IPS-20b (cell line): ENCODE data around the gene RPS6KC1.
"Not testable (repeated sequence)": the region's sequence is repeated elsewhere in the genome, so short reads cannot be mapped to it uniquely, and the experiment has no call there.

Experiments used
- H3K27ac ChIP-seq: one replicate; pipeline ENCODE4 v1.5.1; 2013; ENCODE audit warnings: low read length
- H3K27me3 ChIP-seq: 2 replicates; pipeline ENCODE4 v1.6.1; 2013; ENCODE audit warnings: mild to moderate bottlenecking, low read length, inconsistent platforms; ENCODE audit not compliant: insufficient read depth
- H3K36me3 ChIP-seq: 2 replicates; pipeline ENCODE4 v1.6.1; 2013; ENCODE audit warnings: low read depth, mild to moderate bottlenecking, inconsistent platforms, low read length, moderate library complexity; ENCODE audit not compliant: insufficient read depth
- H3K4me1 ChIP-seq: 2 replicates; pipeline ENCODE4 v1.6.1; 2013; ENCODE audit warnings: mild to moderate bottlenecking, control low read depth, inconsistent platforms, low read length, moderate library complexity; ENCODE audit not compliant: insufficient read depth
- H3K4me3 ChIP-seq: 2 replicates; pipeline ENCODE4 v1.5.1; 2013; ENCODE audit warnings: mild to moderate bottlenecking, low read length, inconsistent platforms
- H3K9ac ChIP-seq: 2 replicates; pipeline ENCODE4 v1.6.1; 2013; ENCODE audit warnings: low read depth, mild to moderate bottlenecking, inconsistent platforms, low read length, moderate library complexity
- H3K9me3 ChIP-seq: 2 replicates; pipeline ENCODE4 v1.6.1; 2013; ENCODE audit warnings: mild to moderate bottlenecking, low read depth, low read length, inconsistent platforms; ENCODE audit not compliant: insufficient read depth

The RPS6KC1 gene

DNA sequence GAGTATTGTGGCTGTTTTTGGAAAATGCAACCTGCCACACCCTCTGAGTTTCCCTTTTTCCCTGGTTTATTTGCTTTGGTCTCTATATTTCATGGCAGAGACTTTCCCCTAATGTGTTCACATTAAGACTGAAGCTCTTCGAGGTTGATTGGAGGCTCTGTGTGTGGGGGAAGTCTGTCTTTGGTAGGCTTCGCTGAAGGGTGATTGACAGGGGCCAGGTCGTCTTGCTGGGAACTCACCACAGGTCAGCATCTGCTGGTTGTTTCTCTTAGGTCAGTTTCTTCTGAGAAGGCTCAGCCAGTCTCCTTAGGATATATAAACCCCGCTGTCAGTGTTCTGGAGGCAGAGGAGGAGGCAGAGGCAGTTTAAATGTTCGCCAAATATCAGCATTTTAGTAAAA is 249.4 kb downstream of the RPS6KC1 start:
- Histone ChIP-seq H3K9me3 (no peaks in the 10 kb centered on the region), H3K27me3 (no peaks in the 10 kb centered on the region), H3K36me3 (no peaks in the 10 kb centered on the region), H3K27ac (no peak overlapping the region), H3K4me1 (peaks cover 4% of the 10 kb centered on the region; the same call in 1 of the 2 replicates), H3K4me3 (no peak overlapping the region), H3K9ac (no peak overlapping the region)

DNA sequence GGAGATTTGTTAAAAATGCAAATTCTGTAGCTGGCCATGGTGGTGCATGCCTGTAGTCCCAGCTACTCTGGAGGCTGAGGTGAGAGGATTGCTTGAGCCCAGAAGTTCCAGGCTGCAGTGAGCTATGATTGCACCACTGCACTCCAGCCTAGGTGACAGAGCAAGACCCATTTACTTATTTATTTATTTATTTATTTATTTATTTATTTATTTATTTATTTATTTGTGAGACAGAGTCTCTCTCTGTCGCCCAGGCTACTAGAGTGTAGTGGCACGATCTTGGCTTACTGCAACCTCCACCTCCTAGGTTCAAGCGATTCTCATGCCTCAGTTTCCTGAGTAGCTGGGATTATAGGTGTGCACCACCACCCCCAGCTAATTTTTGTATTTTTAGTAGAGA is 250.5 kb downstream of the RPS6KC1 start:
- not testable (repeated sequence) for H3K27me3 ChIP-seq, H3K9ac ChIP-seq, H3K36me3 ChIP-seq, H3K9me3 ChIP-seq, H3K4me3 ChIP-seq, H3K27ac ChIP-seq, H3K4me1 ChIP-seq

DNA sequence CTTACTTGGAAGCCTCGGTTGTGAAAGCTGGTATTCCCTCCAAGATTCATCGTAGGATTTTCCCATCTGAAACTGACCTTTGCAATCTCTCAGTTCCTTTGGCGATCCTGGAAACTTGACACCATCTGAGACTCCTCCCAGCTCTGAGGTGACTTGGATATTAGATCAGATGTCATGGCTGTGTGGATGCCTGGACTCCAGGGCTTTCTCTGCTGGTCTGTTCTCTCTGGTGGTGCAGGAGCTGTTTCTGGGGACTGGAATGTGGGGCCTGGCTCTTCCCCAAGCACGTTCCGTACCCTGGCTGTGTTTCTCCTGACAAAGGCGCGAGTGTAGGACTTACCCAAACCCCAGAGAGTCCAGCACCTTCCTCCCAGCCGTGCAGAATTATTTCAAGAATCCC is 252.2 kb downstream of the RPS6KC1 start:
- H3K27me3 ChIP-seq, result no peaks in the 10 kb centered on the region
- no peak overlapping the region; the same call in 1 of the 2 replicates for H3K4me3 ChIP-seq
- H3K9ac ChIP-seq, result no peak overlapping the region
- peaks cover 4% of the 10 kb centered on the region; the same call in 1 of the 2 replicates for H3K4me1 ChIP-seq
- H3K27ac ChIP-seq, result no peak overlapping the region
- H3K36me3 ChIP-seq, result no peaks in the 10 kb centered on the region
- no peaks in the 10 kb centered on the region for H3K9me3 ChIP-seq

DNA sequence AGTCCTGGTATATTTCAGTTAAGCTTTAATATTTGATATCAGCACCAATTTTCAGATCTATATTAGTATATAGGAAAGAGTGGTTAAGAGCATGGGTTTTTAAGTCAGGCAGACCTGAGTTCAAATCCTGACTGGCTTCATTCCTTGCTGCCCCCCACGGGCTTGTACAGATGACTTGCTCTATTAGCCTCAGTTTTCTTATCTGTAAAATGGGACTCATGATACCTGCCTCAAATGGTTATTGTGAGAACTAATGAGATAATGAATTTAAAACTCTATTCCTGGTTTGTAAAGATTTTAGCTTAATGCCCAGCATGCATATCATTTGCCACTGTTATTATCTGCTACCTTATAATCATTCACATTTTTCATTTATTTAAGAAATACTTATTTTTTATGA is 264.5 kb downstream of the RPS6KC1 start:
- no peak overlapping the region for H3K27ac ChIP-seq
- no peaks in the 10 kb centered on the region for H3K4me1 ChIP-seq
- no peaks in the 10 kb centered on the region for H3K36me3 ChIP-seq
- H3K4me3 ChIP-seq, result no peak overlapping the region
- H3K9ac ChIP-seq, result no peak overlapping the region
- no peaks in the 10 kb centered on the region; the same call in 1 of the 2 replicates for H3K9me3 ChIP-seq
- H3K27me3 ChIP-seq, result no peaks in the 10 kb centered on the region

DNA sequence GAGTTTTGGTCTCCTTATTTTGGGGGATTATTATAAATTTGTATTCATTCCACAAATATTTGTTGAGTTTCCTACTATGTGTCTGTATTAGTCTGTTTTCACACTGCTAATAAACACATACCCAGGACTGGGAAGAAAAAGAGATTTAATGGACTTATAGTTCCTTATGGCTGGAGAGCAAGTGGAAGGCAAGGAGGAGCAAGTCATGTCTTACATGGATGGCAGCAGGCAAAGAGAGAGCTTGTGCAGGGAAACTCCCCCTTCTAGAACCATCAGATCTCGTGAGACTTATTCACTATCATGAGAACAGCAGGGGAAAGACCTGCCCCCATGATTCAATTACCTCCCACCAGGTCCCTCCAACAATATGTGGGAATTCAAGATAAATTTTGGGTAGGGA is 267.4 kb downstream of the RPS6KC1 start:
- not testable (repeated sequence) for H3K9ac ChIP-seq, H3K27ac ChIP-seq, H3K9me3 ChIP-seq, H3K36me3 ChIP-seq, H3K4me3 ChIP-seq, H3K27me3 ChIP-seq, H3K4me1 ChIP-seq

DNA sequence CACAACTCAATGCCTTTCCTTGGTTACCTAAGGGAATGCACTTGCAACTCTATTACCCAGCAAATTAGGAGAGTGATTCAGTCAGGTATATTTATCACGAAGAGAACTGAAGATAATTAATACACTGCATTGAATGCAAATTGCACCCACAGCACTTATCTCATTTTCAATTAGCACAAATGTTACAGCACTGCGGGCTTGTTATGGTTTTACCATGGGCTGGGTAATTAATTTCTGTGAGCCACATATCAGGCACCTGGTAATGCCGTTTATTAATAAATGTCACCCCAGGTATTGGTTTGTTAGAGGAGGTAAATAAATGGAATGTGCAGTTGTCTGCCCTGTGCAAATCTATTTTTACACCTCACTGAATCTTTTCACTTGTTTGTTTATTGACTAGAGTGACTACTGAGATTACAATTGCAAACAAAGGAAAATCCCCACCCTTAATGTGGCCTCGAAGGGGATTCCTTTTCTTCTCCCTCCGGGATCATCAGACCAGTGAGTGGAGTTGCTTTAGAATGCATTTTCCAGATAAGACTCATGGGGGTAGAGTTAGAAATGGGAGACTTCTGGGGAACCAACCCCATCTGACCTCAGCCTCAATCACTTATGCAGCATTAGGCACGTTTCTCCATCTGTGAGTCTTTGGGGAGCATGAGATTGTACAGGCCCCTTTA is 269.3 kb downstream of the RPS6KC1 start:
- Histone ChIP-seq H3K36me3 (no peaks in the 10 kb centered on the region), H3K27ac (no peak overlapping the region), H3K9me3 (no peaks in the 10 kb centered on the region; the same call in 1 of the 2 replicates), H3K4me3 (no peak overlapping the region), H3K4me1 (no peaks in the 10 kb centered on the region), H3K27me3 (no peaks in the 10 kb centered on the region), H3K9ac (no peak overlapping the region)
